GM10248 (cell line): ENCODE measurements around the gene GORASP1.

Source experiments
- CTCF ChIA-PET: fragments of 300-600 bp; sonication (Branson Sonifier 250); formaldehyde crosslinking; extraction: SDS; loops from one replicate; lab custom pipeline; 2021; ENCODE audit warnings: antibody characterized with exemption; lab: Yijun Ruan, JAX
- POLR2A ChIA-PET: fragments of 350-650 bp; sonication (Branson Sonifier 250); formaldehyde crosslinking; extraction: SDS; loops from one replicate; lab custom pipeline; 2020; ENCODE audit warnings: antibody characterized with exemption; lab: Yijun Ruan, JAX
- DNase-seq: peaks from one replicate; pipeline ENCODE4 v3.0.0; 2012; ENCODE audit errors: extremely low spot score
- TF ChIP-seq, protein P1 (sequence below): IDR thresholded peaks from 2 replicates; pipeline ENCODE4 v1.5.1; 2012; ENCODE audit warnings: mild to moderate bottlenecking, low read depth; ENCODE audit errors: extremely low read depth, missing control alignments, control extremely low read depth

Gene GORASP1

DNA sequence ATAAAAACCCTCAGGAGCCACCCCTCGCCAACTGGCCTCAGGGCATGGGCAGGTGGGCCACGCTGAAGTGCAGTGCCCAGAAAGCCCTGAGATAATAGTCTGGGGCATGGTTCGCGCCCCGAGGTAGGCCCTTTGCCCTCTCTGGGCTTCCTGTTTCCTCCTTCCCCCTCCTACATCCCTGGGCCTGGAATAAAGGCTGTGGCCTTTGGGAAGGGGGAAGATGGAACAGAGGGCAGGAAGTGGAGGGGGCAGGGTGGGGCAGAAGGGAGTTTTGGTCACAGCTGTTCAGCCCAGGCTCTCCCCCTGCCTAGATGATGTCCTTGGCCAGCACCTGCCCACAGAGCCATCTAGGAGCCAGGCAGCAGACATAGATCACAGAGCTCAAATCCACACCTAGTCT lies 34.6 kb upstream of the GORASP1 start:
- POLR2A ChIA-PET: no interaction called here
- DNase-seq: no peak
- CTCF ChIA-PET: interaction anchor here (1.1 to 9.0 kb wide), 3 partner anchors 8 to 146 kb away, joined by 3 to 49 read pairs (median 4); no protein-coding TSS in a partner anchor
- TF ChIP-seq, protein P1, sequence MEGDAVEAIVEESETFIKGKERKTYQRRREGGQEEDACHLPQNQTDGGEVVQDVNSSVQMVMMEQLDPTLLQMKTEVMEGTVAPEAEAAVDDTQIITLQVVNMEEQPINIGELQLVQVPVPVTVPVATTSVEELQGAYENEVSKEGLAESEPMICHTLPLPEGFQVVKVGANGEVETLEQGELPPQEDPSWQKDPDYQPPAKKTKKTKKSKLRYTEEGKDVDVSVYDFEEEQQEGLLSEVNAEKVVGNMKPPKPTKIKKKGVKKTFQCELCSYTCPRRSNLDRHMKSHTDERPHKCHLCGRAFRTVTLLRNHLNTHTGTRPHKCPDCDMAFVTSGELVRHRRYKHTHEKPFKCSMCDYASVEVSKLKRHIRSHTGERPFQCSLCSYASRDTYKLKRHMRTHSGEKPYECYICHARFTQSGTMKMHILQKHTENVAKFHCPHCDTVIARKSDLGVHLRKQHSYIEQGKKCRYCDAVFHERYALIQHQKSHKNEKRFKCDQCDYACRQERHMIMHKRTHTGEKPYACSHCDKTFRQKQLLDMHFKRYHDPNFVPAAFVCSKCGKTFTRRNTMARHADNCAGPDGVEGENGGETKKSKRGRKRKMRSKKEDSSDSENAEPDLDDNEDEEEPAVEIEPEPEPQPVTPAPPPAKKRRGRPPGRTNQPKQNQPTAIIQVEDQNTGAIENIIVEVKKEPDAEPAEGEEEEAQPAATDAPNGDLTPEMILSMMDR: no peak

DNA sequence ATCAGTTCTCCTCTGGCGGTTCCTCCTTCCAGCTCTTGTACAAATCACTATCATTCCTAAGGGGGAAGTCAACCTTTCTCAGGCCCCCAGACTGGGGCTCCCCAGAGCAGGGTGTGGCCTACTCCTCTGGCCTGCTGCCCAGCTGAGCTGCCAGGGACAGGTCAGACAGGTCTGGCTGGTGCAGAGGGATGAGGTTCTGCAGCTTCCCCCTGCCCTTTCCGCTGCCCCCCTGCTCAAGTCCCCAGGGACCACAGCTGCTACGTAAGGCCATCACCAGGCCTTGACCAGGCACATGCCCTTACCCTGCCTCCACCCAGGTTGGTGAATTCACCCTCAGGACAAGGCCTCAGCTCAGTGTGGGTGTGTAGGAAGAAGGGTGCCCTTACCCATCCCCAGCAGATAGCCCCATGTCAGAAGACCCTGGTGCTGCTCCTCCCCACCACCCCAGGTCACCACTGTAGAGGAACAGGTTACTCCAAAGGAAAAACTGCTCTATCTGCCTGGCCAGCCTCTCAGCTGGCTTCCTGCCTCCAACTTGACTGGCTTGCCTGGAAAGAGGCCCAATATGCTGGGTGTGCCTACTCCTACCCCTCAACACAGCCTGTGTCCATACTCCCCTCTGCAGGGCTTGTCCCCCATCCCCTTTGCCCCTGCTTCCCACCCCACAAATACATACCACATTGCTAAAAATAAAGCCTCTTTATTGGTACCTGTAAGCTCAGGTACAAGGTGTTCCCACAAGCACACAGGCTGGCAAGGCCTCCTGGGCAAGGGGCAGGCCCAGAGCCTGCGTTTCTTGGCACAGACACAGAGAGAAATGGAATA lies 34.0 kb upstream of the GORASP1 start:
- DNase-seq: no peak
- ChIA-PET POLR2A (interaction anchor here (1.2 kb wide), 1 partner anchor 42 kb away, joined by 3 read pairs; no protein-coding TSS in a partner anchor), CTCF (interaction anchor here (0.8 to 1.9 kb wide), 6 partner anchors 7 to 151 kb away, joined by 3 to 17 read pairs (median 3); no protein-coding TSS in a partner anchor)
- TF ChIP-seq, protein P1: no peak

DNA sequence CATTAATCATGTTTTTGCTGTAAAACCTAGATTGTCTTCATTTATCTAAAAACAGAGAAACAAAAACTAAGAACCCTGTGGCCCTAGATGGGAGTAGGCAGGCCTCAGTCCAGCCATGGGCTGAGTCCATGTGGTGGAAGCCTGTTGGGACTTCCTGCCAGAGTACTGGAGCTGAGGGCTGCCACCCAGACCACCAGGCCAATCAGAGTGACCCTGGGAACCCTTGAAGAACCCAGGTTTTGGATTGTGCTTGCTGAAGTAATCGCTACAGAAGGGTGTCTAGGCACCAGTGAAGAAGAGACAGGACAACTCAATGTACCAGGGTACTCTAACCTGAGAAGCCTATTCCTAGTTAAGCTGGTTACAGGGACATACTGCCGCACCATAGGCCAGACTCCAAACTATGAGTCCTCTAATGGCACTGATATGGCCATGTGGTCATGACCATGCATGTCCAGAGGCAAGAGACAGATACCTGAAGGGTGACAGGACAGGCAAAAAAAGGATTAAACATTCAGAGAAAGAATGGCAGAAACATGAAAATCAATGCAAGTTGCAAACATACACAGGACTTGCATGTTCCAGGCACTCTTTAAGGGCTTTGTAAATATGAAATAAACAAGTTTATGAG lies 33.0 kb upstream of the GORASP1 start:
- POLR2A ChIA-PET: interaction anchor here (1.2 kb wide), 1 partner anchor 43 kb away, joined by 3 read pairs; no protein-coding TSS in a partner anchor
- CTCF ChIA-PET: interaction anchor here (0.8 to 1.9 kb wide), 5 partner anchors 8 to 152 kb away, joined by 3 to 17 read pairs (median 3); no protein-coding TSS in a partner anchor

DNA sequence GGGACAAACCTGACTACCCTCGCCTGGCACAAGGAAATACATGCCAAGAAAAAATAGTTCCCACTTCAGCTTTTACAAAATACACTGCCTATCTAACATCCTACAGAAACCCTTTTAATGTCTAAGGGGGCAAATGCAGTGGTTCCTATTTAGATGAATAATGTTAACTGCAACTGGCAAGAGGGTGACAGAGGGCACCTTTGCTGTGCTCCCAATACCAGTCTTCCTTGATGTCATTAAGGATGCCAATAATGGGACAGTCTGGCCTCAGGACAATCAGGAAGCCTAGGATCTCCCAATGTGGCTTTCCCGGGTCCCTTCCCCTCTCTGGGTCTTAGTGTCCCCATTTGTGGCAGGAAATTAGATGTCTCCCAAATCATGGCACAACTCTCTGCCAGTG lies 32.0 kb upstream of the GORASP1 start:
- ChIA-PET POLR2A (no interaction called here), CTCF (interaction anchor here (0.9 kb wide), 1 partner anchor 21 kb away, joined by 3 read pairs; no protein-coding TSS in a partner anchor)
- no peak for DNase-seq
- TF ChIP-seq, protein P1: no peak

More for the DNA sequence above, 33.0 kb upstream of the GORASP1 start:
- DNase-seq: no peak
- TF ChIP-seq, protein P1: no peak

DNA sequence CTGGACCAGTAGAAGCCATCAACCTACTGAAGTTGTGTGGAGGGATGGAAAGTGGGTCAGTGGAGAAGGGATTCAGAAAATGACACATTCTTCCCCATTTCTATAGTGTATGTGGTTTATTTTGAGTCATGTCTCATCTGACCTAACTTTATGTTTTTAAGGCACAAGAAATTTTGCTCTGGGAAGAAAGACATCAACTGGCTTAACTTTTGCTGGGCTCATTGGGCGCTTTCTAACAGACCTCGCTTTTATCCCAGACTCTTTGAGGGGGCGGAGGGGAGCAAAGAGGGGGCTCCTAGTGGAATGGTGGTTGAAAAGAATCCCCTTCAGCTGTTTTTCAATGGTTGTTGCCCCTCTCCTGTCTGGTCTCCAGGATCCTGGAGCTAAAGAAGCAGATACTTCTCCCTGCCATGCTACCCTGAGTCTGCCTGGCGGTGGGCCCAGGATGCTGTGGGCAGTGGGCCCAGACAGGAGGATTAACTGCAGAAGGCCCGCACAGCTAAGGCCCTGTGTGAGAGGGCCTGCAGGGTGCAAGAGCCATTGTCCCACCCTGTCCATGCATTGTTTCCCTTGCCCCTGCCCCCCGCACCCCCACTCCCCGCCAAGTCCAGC lies 31.5 kb upstream of the GORASP1 start:
- ChIA-PET POLR2A (interaction anchor here (0.9 to 3.2 kb wide), 2 partner anchors 10 to 12 kb away, joined by 3 to 10 read pairs; no protein-coding TSS in a partner anchor), CTCF (interaction anchor here (0.7 to 1.3 kb wide), 3 partner anchors 9 to 21 kb away, joined by 3 read pairs; no protein-coding TSS in a partner anchor)
- TF ChIP-seq, protein P1: no peak
- no peak for DNase-seq
